HepG2 (cell line): ENCODE data around the gene SLC25A15. TPM values are rescaled to one million over a fixed set of nuclear protein-coding genes. Genes with fewer than 3 reads are reported as not detected.

Source experiments
- ATAC-seq: fragments of 200-7000 bp; cut with Tn5 transposase; 3 replicates; pipeline ENCODE4 v1.9.1; 2020; ENCODE audit warnings: mild to moderate bottlenecking, moderate library complexity
- BruUV-seq: library from RNA; stranded (reverse); fragments of 400-500 nt; replicated peaks from 2 replicates; lab custom pipeline; 2021; lab: Mats Ljungman, UMichigan
- CTCF ChIA-PET: fragments of 300-600 bp; formaldehyde crosslinking; extraction: SDS; loops from one replicate; lab custom pipeline; 2021; ENCODE audit warnings: low total read pairs, inconsistent platforms, low intra/inter-chr PET ratio; lab: Yijun Ruan, JAX
- POLR2A ChIA-PET: fragments of 350-600 bp; sonication (Branson Sonifier 250); formaldehyde crosslinking; loops from one replicate; lab custom pipeline; 2020; ENCODE audit warnings: antibody characterized with exemption, inconsistent platforms; lab: Yijun Ruan, JAX
- DNase-seq: peaks from one replicate; pipeline ENCODE4 v3.0.0-alpha.2; 2015; ENCODE audit warnings: low spot score
- FAIRE-seq: peaks from 3 replicates; lab custom pipeline; 2011; peaks lifted over from hg19 to GRCh38; lab: Jason Lieb, UNC
- H2AFZ ChIP-seq: one replicate; pipeline ENCODE4 v1.6.1; 2011; ENCODE audit warnings: low read length, inconsistent platforms
- H3K27ac ChIP-seq: fragments of 300-600 bp; 3 replicates; pipeline ENCODE4 v1.8.0; 2011; ENCODE audit warnings: mixed run types, mild to moderate bottlenecking, mixed read lengths, low read length, inconsistent platforms; ENCODE audit not compliant: insufficient read depth; ENCODE audit errors: extremely low read length
- H3K27me3 ChIP-seq, 2 experiments: fragments of 200-600 bp in 1 of 2; 2 replicates in 1 of 2; 3 replicates in 1 of 2; pipeline versions ENCODE4 v1.6.0 to v1.8.0; 2011; ENCODE audit warnings: low read length in 2 of 2, mild to moderate bottlenecking in 2 of 2, moderate library complexity in 2 of 2, inconsistent platforms in 1 of 2; ENCODE audit not compliant: insufficient read depth in 2 of 2, control insufficient read depth in 1 of 2
- H3K36me3 ChIP-seq, 2 experiments: fragments of 200-600 bp in 1 of 2; replicated peaks in 1 of 2; 2 replicates in 1 of 2; 3 replicates in 1 of 2; pipeline versions ENCODE4 v1.5.1 to v1.8.0; 2011; ENCODE audit warnings: low read length in 2 of 2, inconsistent platforms in 1 of 2; ENCODE audit not compliant: insufficient read depth in 2 of 2, control insufficient read depth in 1 of 2
- H3K4me1 ChIP-seq: 2 replicates; pipeline ENCODE4 v1.5.1; 2012; ENCODE audit warnings: low read length, inconsistent platforms; ENCODE audit not compliant: insufficient read depth
- H3K4me2 ChIP-seq: 2 replicates; pipeline ENCODE4 v1.6.0; 2011; ENCODE audit warnings: low read depth, low read length, inconsistent platforms
- H3K4me3 ChIP-seq, 3 experiments: fragments of 200-600 bp in 1 of 3; sonication (generic), shearing (Covaris generic) in 1 of 3; replicated peaks in 1 of 3; 2 replicates each; pipeline ENCODE4 v1.5.1; 2011 to 2016; ENCODE audit warnings: low read length in 3 of 3, inconsistent platforms in 2 of 3, low read depth in 2 of 3, mild to moderate bottlenecking in 2 of 3, control low read depth in 1 of 3, mixed read lengths in 1 of 3; ENCODE audit not compliant: insufficient read depth in 1 of 3
- H3K79me2 ChIP-seq: one replicate; pipeline ENCODE4 v1.6.1; 2011; ENCODE audit warnings: low read length, inconsistent platforms; ENCODE audit not compliant: insufficient read depth
- H3K9ac ChIP-seq: 2 replicates; pipeline ENCODE4 v1.6.0; 2011; ENCODE audit warnings: mild to moderate bottlenecking, low read depth, low read length, inconsistent platforms; ENCODE audit not compliant: insufficient read depth
- H3K9me3 ChIP-seq: 2 replicates; pipeline ENCODE4 v1.5.1; 2012; ENCODE audit warnings: mild to moderate bottlenecking, low read length
- H4K20me1 ChIP-seq: 2 replicates; pipeline ENCODE4 v1.6.0; 2011; ENCODE audit warnings: inconsistent platforms, mild to moderate bottlenecking, low read length, moderate library complexity; ENCODE audit not compliant: insufficient read depth
- E2F5 ChIP-seq: sonication (generic); formaldehyde crosslinking; conservative IDR thresholded peaks from 2 replicates; pipeline ENCODE4 v1.4.0; 2020; ENCODE audit warnings: missing genetic modification reagents
- ERF ChIP-seq: IDR thresholded peaks from 2 replicates; pipeline ENCODE4 v1.6.1; 2018; ENCODE audit warnings: missing biosample characterization, missing genetic modification reagents
- HHEX ChIP-seq: IDR thresholded peaks from 2 replicates; pipeline ENCODE4 v1.6.1; 2016; ENCODE audit warnings: control low read depth
- HMGXB4 ChIP-seq, 2 experiments: sonication (generic) in 1 of 2; formaldehyde crosslinking in 1 of 2; IDR thresholded peaks; 2 replicates each; pipeline versions ENCODE4 v1.4.0 to v1.6.1; 2018 to 2020; ENCODE audit warnings: missing genetic modification reagents in 2 of 2, borderline replicate concordance in 1 of 2, low read depth in 1 of 2, mild to moderate bottlenecking in 1 of 2, missing biosample characterization in 1 of 2
- MTA3 ChIP-seq: sonication (generic); formaldehyde crosslinking; IDR thresholded peaks from 2 replicates; pipeline ENCODE4 v1.4.0; 2020; ENCODE audit warnings: missing genetic modification reagents
- MTERF4 ChIP-seq: sonication (generic); formaldehyde crosslinking; IDR thresholded peaks from 2 replicates; pipeline ENCODE4 v1.8.0; 2023; ENCODE audit warnings: mild to moderate bottlenecking, missing genetic modification reagents
- ZNF383 ChIP-seq: sonication (generic); formaldehyde crosslinking; IDR thresholded peaks from 2 replicates; pipeline ENCODE4 v1.4.0; 2020; ENCODE audit warnings: missing genetic modification reagents, mild to moderate bottlenecking, borderline replicate concordance
- ZNF549 ChIP-seq: sonication (generic); formaldehyde crosslinking; IDR thresholded peaks from 2 replicates; pipeline ENCODE4 v1.5.0; 2020; ENCODE audit warnings: missing genetic modification reagents
- ZNF704 ChIP-seq: sonication (generic); formaldehyde crosslinking; IDR thresholded peaks from 2 replicates; pipeline ENCODE4 v1.8.1; 2023; ENCODE audit warnings: mild to moderate bottlenecking, inconsistent platforms, moderate library complexity, missing genetic modification reagents, borderline replicate concordance
- ZSCAN30 ChIP-seq: sonication (generic); formaldehyde crosslinking; IDR thresholded peaks from 2 replicates; pipeline ENCODE4 v1.5.0; 2020; ENCODE audit warnings: mild to moderate bottlenecking, missing genetic modification reagents
- ZSCAN5A ChIP-seq: sonication (generic); formaldehyde crosslinking; IDR thresholded peaks from 2 replicates; pipeline ENCODE4 v1.8.0; 2022; ENCODE audit warnings: mild to moderate bottlenecking, missing genetic modification reagents, borderline replicate concordance
- WGBS: methylation state at CpG from one replicate; pipeline ENCODE4 v1.1.6; 2017; ENCODE audit warnings: low lambda C conversion rate; 5-methylcytosine and 5-hydroxymethylcytosine counted together
- in situ Hi-C: cut with HindIII; loops from 2 replicates; pipeline ENCODE4 v1.10.0; 2017; ENCODE audit warnings: low pct_unique_long_range_greater_than_20kb; ENCODE audit not compliant: extremely low pct_ligation_motif_present
- intact Hi-C: fragments of 100-400 bp; cut with micrococcal nuclease; formaldehyde crosslinking; loops from one replicate; pipeline ENCODE4 v1.10.0; 2022; ENCODE audit not compliant: unreplicated experiment
- polyA plus RNA-seq, 8 experiments: library from polyadenylated mRNA; depleted of rRNA in 3 of 8; stranded (reverse) in 7 of 8; unstranded in 1 of 8; fragments of >200 nt; fragmentation: Illumina TruSeq in 4 of 8; extraction: Trizol in 4 of 8; gene quantifications; 2 replicates each; pipeline versions ENCODE4 v1.2.1 to v1.2.3, GENCODE V29; 2011 to 2016; ENCODE audit warnings: low read depth in 4 of 8, missing spikeins in 1 of 8, mixed read lengths in 1 of 8; ENCODE audit not compliant: insufficient read depth in 1 of 8
- total RNA-seq, 5 experiments: library from RNA; depleted of rRNA; stranded (reverse); fragments of >200 nt; fragmentation: Illumina TruSeq; extraction: Trizol; gene quantifications; 2 replicates each; pipeline ENCODE4 v1.2.3, GENCODE V29; 2016; ENCODE audit warnings: low read depth in 1 of 5

The SLC25A15 gene
- total and polyA plus RNA-seq, 2 of the 13 experiments (the other 11 are each of a cell fraction or from before 2014, with no cell fraction given), result 17.3 to 39.1 TPM

- no peak for TF ChIP-seq ZNF704 (CRISPR knock-in tag)
Measured at GRCh38 chr13:40779796-40780285, 9.6 kb upstream of the SLC25A15 start (continued).

- Histone ChIP-seq H3K9me3 (no peaks in the 10 kb centered on the region), H3K79me2 (no peaks in the 10 kb centered on the region), H3K36me3 (no peaks in the 10 kb centered on the region), H3K4me2 (peak overlapping the region; percentile 73), H3K4me3 (peak overlapping the region in 2 of 3 experiments; percentile 21 to 51; a peak in 4 of 6 replicates), H4K20me1 (no peaks in the 10 kb centered on the region), H3K27ac (no peak overlapping the region), H3K27me3 (no peaks in the 10 kb centered on the region), H3K9ac (0 out of 2 replicates have a peak overlapping the region, but pooled peaks have one; percentile 7), H3K4me1 (peaks cover 65% of the 10 kb centered on the region), H2AFZ (peak overlapping the region; percentile 95)
- FAIRE-seq (peak; percentile 26), DNase-seq (peak; percentile 54), ATAC-seq (peak; percentile 83)
- BruUV-seq, result no TSS peak
- ChIA-PET CTCF (interaction anchor here (1.4 kb wide), 1 partner anchor 33 kb away, joined by 7 read pairs; no protein-coding TSS in a partner anchor), POLR2A (interaction anchor here (1.0 to 1.1 kb wide), 2 partner anchors 8 to 141 kb away, joined by 3 read pairs; partner anchors contain the start of gene SLC25A15)
- intact Hi-C loops, result loop anchor here (10.0 kb wide), 1 partner anchor 114 kb away; no protein-coding TSS in a partner anchor
- WGBS, result 50% methylated on average over 2 of the region's 14 CpGs
- in situ Hi-C loops, result no loop called here
- TF ChIP-seq MTERF4 (CRISPR knock-in tag) (0 out of 2 replicates have a peak, but pooled peaks have one; percentile 51), MTA3 (CRISPR knock-in tag) (no peak), ZSCAN30 (CRISPR knock-in tag) (no peak), HMGXB4 (CRISPR knock-in tag; IDR thresholded peaks at IDR 0.05; ENCODE audit: borderline replicate concordance in 1 of 2, low read depth in 1 of 2) (peak; percentile 42 to 71; a peak in 1 of 4 replicates), ERF (no peak), ZSCAN5A (CRISPR knock-in tag) (no peak), ZNF383 (no peak), HHEX (CRISPR knock-in tag) (no peak), E2F5 (CRISPR knock-in tag) (no peak), ZNF549 (CRISPR knock-in tag) (no peak)
Measured at GRCh38 chr13:40780822-40781401, 8.5 kb upstream of the SLC25A15 start.
